HCT116 (cell line): Measurements from ENCODE around the gene SLC38A9. TPM values are rescaled to one million over a fixed set of nuclear protein-coding genes. Genes with fewer than 3 reads are reported as not detected.

ENCODE experiments used
- ATAC-seq: fragments of 200-7000 bp; cut with Tn5 transposase; 2 replicates; pipeline ENCODE4 v1.9.1; 2020; ENCODE audit warnings: mild to moderate bottlenecking, moderate library complexity
- BruUV-seq: library from RNA; stranded (reverse); fragments of 400-500 nt; replicated peaks from 2 replicates; lab custom pipeline; 2021; lab: Mats Ljungman, UMichigan
- CTCF ChIA-PET: fragments of 300-600 bp; sonication (Branson Sonifier 250); formaldehyde crosslinking; loops from one replicate; lab custom pipeline; 2021; ENCODE audit warnings: antibody characterized with exemption; lab: Charles Lee
- POLR2A ChIA-PET: fragments of 300-600, 350-600 bp; sonication (Branson Sonifier 250); formaldehyde crosslinking; loops from one replicate; lab custom pipeline; 2021; ENCODE audit warnings: antibody characterized with exemption; lab: Charles Lee
- RAD21 ChIA-PET, 2 experiments: fragments of 300-600 bp; sonication (Branson Sonifier 250); formaldehyde crosslinking; loops; one replicate each; lab custom pipeline; 2023; ENCODE audit warnings: low total read pairs in 2 of 2; ENCODE audit not compliant: uncharacterized antibody in 2 of 2, unreplicated experiment in 2 of 2, low non-redundant PET in 1 of 2; lab: Charles Lee
- DNase-seq: peaks from one replicate; pipeline ENCODE4 v3.0.0-alpha.2; 2010; ENCODE audit warnings: low read depth, low spot score
- H2AFZ ChIP-seq: fragments of 200-600 bp; shearing (Covaris generic), sonication (generic); 2 replicates; pipeline ENCODE4 v1.6.1; 2017; ENCODE audit warnings: low read depth, mixed run types, mixed read lengths, antibody characterized with exemption, low read length; ENCODE audit not compliant: poor library complexity, severe bottlenecking
- H3K27ac ChIP-seq: 2 replicates; pipeline ENCODE4 v1.5.1; 2012; ENCODE audit warnings: low read depth, low read length
- H3K27me3 ChIP-seq: fragments of 200-600 bp; sonication (generic); 2 replicates; pipeline ENCODE4 v1.6.1; 2016; ENCODE audit warnings: mixed run types, low read length, mixed read lengths; ENCODE audit not compliant: insufficient read depth
- H3K36me3 ChIP-seq, 2 experiments: fragments of 200-500 bp in 1 of 2; fragments of 200-600 bp in 1 of 2; sonication (Bioruptor generic) in 1 of 2; sonication (generic) in 1 of 2; 2 replicates each; pipeline versions ENCODE4 v1.5.1 to v1.6.1; 2014 to 2016; ENCODE audit warnings: low read length in 2 of 2, inconsistent platforms in 1 of 2, mixed read lengths in 1 of 2, mixed run types in 1 of 2; ENCODE audit not compliant: insufficient read depth in 2 of 2, control insufficient read depth in 1 of 2
- H3K4me1 ChIP-seq, 2 experiments: fragments of 200-600 bp in 1 of 2; sonication (generic) in 1 of 2; 2 replicates each; pipeline versions ENCODE4 v1.5.1 to v1.6.1; 2012 to 2017; ENCODE audit warnings: low read length in 2 of 2, inconsistent platforms in 1 of 2, mild to moderate bottlenecking in 1 of 2, mixed read lengths in 1 of 2, mixed run types in 1 of 2, moderate library complexity in 1 of 2; ENCODE audit not compliant: insufficient read depth in 2 of 2, control insufficient read depth in 1 of 2
- H3K4me2 ChIP-seq: fragments of 200-600 bp; sonication (generic); 2 replicates; pipeline ENCODE4 v1.6.1; 2017; ENCODE audit warnings: mixed run types, low read length, mixed read lengths
- H3K4me3 ChIP-seq, 2 experiments: fragments of 200-600 bp in 1 of 2; sonication (generic) in 1 of 2; replicated peaks in 1 of 2; 2 replicates each; pipeline ENCODE4 v1.5.1; 2011 to 2016; ENCODE audit warnings: low read length in 2 of 2, control low read depth in 1 of 2, low read depth in 1 of 2, mild to moderate bottlenecking in 1 of 2, mixed read lengths in 1 of 2, mixed run types in 1 of 2
- H3K79me2 ChIP-seq: fragments of 200-600 bp; sonication (generic); 2 replicates; pipeline ENCODE4 v1.6.1; 2017; ENCODE audit warnings: mild to moderate bottlenecking, mixed run types, low read length, moderate library complexity, mixed read lengths; ENCODE audit not compliant: insufficient read depth
- H3K9ac ChIP-seq: fragments of 200-600 bp; sonication (generic); 2 replicates; pipeline ENCODE4 v1.6.1; 2016; ENCODE audit warnings: low read length, mixed read lengths
- H3K9me2 ChIP-seq: fragments of 200-600 bp; sonication (generic), shearing (Covaris generic); 2 replicates; pipeline ENCODE4 v1.6.1; 2017; ENCODE audit warnings: mixed run types, mild to moderate bottlenecking, moderate library complexity; ENCODE audit not compliant: insufficient read depth
- H3K9me3 ChIP-seq, 2 experiments: fragments of 200-500 bp in 1 of 2; fragments of 200-600 bp in 1 of 2; sonication (Bioruptor generic) in 1 of 2; sonication (generic) in 1 of 2; 2 replicates each; pipeline ENCODE4 v1.6.1; 2014 to 2017; ENCODE audit warnings: low read length in 2 of 2, mixed read lengths in 2 of 2, inconsistent platforms in 1 of 2, low read depth in 1 of 2, mild to moderate bottlenecking in 1 of 2, mixed run types in 1 of 2, moderate library complexity in 1 of 2; ENCODE audit not compliant: control insufficient read depth in 1 of 2, insufficient read depth in 1 of 2
- H4K20me1 ChIP-seq: fragments of 200-600 bp; sonication (generic), shearing (Covaris generic); 2 replicates; pipeline ENCODE4 v1.6.1; 2017; ENCODE audit warnings: mixed run types, mild to moderate bottlenecking, moderate library complexity; ENCODE audit not compliant: insufficient read depth
- CBX3 ChIP-seq: IDR thresholded peaks from 2 replicates; pipeline ENCODE4 v1.6.1; 2012; ENCODE audit warnings: low read depth
- CEBPB ChIP-seq: IDR thresholded peaks from 2 replicates; pipeline ENCODE4 v1.6.1; 2012; ENCODE audit warnings: low read depth
- EGR1 ChIP-seq: IDR thresholded peaks from 2 replicates; pipeline ENCODE4 v1.6.1; 2012; ENCODE audit warnings: low read depth
- ELF1 ChIP-seq: IDR thresholded peaks from 2 replicates; pipeline ENCODE4 v1.6.1; 2012; ENCODE audit warnings: low read depth, borderline replicate concordance
- EZH2 ChIP-seq: fragments of 200-600 bp; sonication (generic); IDR thresholded peaks from 2 replicates; pipeline ENCODE4 v1.6.1; 2017; ENCODE audit warnings: antibody characterized with exemption, mixed run types
- EZH2phosphoT487 ChIP-seq: fragments of 200-600 bp; IDR thresholded peaks from 2 replicates; pipeline ENCODE4 v1.6.1; 2018; ENCODE audit warnings: antibody characterized with exemption, borderline replicate concordance
- FOSL1 ChIP-seq: IDR thresholded peaks from 2 replicates; pipeline ENCODE4 v1.6.1; 2012; ENCODE audit warnings: low read depth
- JUND ChIP-seq: IDR thresholded peaks from 2 replicates; pipeline ENCODE4 v1.6.1; 2012
- POLR2A ChIP-seq: IDR thresholded peaks from 2 replicates; pipeline ENCODE4 v1.7.0; 2011; ENCODE audit warnings: borderline replicate concordance; ENCODE audit not compliant: insufficient read depth, insufficient read length; ENCODE audit errors: extremely low read depth
- POLR2AphosphoS5 ChIP-seq: IDR thresholded peaks from 2 replicates; pipeline ENCODE4 v1.6.1; 2011; ENCODE audit warnings: mild to moderate bottlenecking, low read depth, low read length, moderate library complexity
- RAD21 ChIP-seq: IDR thresholded peaks from 2 replicates; pipeline ENCODE4 v1.6.1; 2012; ENCODE audit warnings: low read depth, mild to moderate bottlenecking
- SIN3A ChIP-seq: IDR thresholded peaks from 2 replicates; pipeline ENCODE4 v1.6.1; 2012; ENCODE audit warnings: low read depth
- SRF ChIP-seq: IDR thresholded peaks from 2 replicates; pipeline ENCODE4 v1.6.1; 2012; ENCODE audit warnings: low read depth
- TCF7L2 ChIP-seq: IDR thresholded peaks from 2 replicates; pipeline ENCODE4 v1.7.0; 2011; ENCODE audit warnings: borderline replicate concordance, inconsistent platforms; ENCODE audit not compliant: insufficient read depth, insufficient read length; ENCODE audit errors: extremely low read depth
- YY1 ChIP-seq: IDR thresholded peaks from 2 replicates; pipeline ENCODE4 v1.6.1; 2011; ENCODE audit warnings: low read length, low read depth, moderate library complexity, mild to moderate bottlenecking; ENCODE audit not compliant: insufficient replicate concordance; ENCODE audit errors: extremely low read depth
- ZNF274 ChIP-seq: fragments of 200-500 bp; sonication (Bioruptor generic); IDR thresholded peaks from 2 replicates; pipeline ENCODE4 v1.6.1; 2014; ENCODE audit warnings: mild to moderate bottlenecking, low read depth, low read length, inconsistent platforms
- intact Hi-C: fragments of 100-400 bp; cut with micrococcal nuclease; formaldehyde crosslinking; loops from 2 replicates; pipeline ENCODE4 v1.10.0; 2022
- total RNA-seq: library from RNA; stranded (reverse); gene quantifications from one replicate; pipeline ENCODE4 v1.2.1, GENCODE V29; 2021; ENCODE audit not compliant: unreplicated experiment
- TF ChIP-seq, protein P1 (sequence below): IDR thresholded peaks from 2 replicates; pipeline ENCODE4 v1.6.1; 2012
- TF ChIP-seq, protein P2 (sequence below), 3 experiments: fragments of 200-600 bp in 1 of 3; sonication (generic) in 1 of 3; IDR thresholded peaks in 2 of 3; conservative IDR thresholded peaks in 1 of 3; 2 replicates each; pipeline ENCODE4 v1.5.1; 2012 to 2017; ENCODE audit warnings: low read depth in 2 of 3, low read length in 2 of 3, antibody characterized with exemption in 1 of 3, borderline replicate concordance in 1 of 3, control low read depth in 1 of 3, mild to moderate bottlenecking in 1 of 3, mixed read lengths in 1 of 3, mixed run types in 1 of 3, moderate library complexity in 1 of 3; ENCODE audit not compliant: insufficient read depth in 1 of 3
- TF ChIP-seq, protein P3 (sequence below): IDR thresholded peaks from 2 replicates; pipeline ENCODE4 v1.6.1; 2012
- TF ChIP-seq, protein P4 (sequence below): IDR thresholded peaks from 2 replicates; pipeline ENCODE4 v1.6.1; 2011; ENCODE audit warnings: mild to moderate bottlenecking, low read length, moderate library complexity; ENCODE audit not compliant: insufficient replicate concordance; ENCODE audit errors: extremely low read depth

The SLC38A9 gene
- total RNA-seq, 1 experiment from 2014 or later: 12.6 TPM

DNA sequence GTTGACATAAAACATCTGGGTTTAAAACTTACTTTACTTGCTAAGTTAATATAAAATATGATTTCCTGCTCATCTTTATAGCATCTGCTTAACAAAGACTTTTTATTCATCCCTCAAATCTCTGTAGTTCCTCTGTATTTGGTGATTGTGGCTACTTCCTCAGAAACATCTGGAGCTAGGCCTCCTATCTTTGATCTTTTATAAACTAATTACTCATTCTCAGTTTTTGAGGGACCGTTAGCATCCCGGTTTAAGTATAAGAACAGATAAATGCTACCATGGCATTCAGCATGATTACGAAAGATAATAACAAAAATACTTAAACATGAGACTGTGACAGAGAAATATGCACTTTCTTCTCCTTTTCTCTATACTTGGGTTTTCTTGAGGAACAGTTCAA, 85.3 kb downstream of the SLC38A9 start:
- no peaks in the 10 kb centered on the region for H3K36me3 ChIP-seq
- no peaks in the 10 kb centered on the region for H3K9me2 ChIP-seq
- no peak overlapping the region for H3K4me3 ChIP-seq
- no peak for ATAC-seq
- no peaks in the 10 kb centered on the region for H3K4me1 ChIP-seq
- ChIA-PET RAD21 (no interaction called here), POLR2A (no interaction called here), CTCF (no interaction called here)
- no peaks in the 10 kb centered on the region for H4K20me1 ChIP-seq
- H3K27ac ChIP-seq: no peak overlapping the region
- no peaks in the 10 kb centered on the region for H3K79me2 ChIP-seq
- no peaks in the 10 kb centered on the region for H3K9me3 ChIP-seq
- intact Hi-C loops: no loop called here
- no peak for DNase-seq
- TF ChIP-seq, protein P1, sequence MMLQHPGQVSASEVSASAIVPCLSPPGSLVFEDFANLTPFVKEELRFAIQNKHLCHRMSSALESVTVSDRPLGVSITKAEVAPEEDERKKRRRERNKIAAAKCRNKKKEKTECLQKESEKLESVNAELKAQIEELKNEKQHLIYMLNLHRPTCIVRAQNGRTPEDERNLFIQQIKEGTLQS: no peak
- TF ChIP-seq SIN3A (no peak), ZNF274 (no peak), SRF (no peak), JUND (no peak), TCF7L2 (no peak), FOSL1 (no peak), EGR1 (no peak), CBX3 (no peak), EZH2 (no peak), YY1 (no peak), ELF1 (no peak), POLR2AphosphoS5 (no peak), CEBPB (no peak), RAD21 (no peak), POLR2A (no peak), EZH2phosphoT487 (no peak)
- TF ChIP-seq, protein P2, sequence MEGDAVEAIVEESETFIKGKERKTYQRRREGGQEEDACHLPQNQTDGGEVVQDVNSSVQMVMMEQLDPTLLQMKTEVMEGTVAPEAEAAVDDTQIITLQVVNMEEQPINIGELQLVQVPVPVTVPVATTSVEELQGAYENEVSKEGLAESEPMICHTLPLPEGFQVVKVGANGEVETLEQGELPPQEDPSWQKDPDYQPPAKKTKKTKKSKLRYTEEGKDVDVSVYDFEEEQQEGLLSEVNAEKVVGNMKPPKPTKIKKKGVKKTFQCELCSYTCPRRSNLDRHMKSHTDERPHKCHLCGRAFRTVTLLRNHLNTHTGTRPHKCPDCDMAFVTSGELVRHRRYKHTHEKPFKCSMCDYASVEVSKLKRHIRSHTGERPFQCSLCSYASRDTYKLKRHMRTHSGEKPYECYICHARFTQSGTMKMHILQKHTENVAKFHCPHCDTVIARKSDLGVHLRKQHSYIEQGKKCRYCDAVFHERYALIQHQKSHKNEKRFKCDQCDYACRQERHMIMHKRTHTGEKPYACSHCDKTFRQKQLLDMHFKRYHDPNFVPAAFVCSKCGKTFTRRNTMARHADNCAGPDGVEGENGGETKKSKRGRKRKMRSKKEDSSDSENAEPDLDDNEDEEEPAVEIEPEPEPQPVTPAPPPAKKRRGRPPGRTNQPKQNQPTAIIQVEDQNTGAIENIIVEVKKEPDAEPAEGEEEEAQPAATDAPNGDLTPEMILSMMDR (IDR thresholded peaks at IDR 0.05 in 2 of 3, conservative IDR thresholded peaks at IDR 0.05 in 1 of 3; ENCODE audit: borderline replicate concordance in 1 of 3, insufficient read depth in 1 of 3, low read depth in 2 of 3, low read length in 2 of 3): no peak
- TF ChIP-seq, protein P3, sequence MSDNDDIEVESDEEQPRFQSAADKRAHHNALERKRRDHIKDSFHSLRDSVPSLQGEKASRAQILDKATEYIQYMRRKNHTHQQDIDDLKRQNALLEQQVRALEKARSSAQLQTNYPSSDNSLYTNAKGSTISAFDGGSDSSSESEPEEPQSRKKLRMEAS: no peak
- TF ChIP-seq, protein P4, sequence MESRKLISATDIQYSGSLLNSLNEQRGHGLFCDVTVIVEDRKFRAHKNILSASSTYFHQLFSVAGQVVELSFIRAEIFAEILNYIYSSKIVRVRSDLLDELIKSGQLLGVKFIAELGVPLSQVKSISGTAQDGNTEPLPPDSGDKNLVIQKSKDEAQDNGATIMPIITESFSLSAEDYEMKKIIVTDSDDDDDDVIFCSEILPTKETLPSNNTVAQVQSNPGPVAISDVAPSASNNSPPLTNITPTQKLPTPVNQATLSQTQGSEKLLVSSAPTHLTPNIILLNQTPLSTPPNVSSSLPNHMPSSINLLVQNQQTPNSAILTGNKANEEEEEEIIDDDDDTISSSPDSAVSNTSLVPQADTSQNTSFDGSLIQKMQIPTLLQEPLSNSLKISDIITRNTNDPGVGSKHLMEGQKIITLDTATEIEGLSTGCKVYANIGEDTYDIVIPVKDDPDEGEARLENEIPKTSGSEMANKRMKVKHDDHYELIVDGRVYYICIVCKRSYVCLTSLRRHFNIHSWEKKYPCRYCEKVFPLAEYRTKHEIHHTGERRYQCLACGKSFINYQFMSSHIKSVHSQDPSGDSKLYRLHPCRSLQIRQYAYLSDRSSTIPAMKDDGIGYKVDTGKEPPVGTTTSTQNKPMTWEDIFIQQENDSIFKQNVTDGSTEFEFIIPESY: no peak
- no peak overlapping the region for H3K4me2 ChIP-seq
- no peak overlapping the region for H2AFZ ChIP-seq
- H3K27me3 ChIP-seq: no peaks in the 10 kb centered on the region
- BruUV-seq: no TSS peak
- H3K9ac ChIP-seq: no peak overlapping the region
